Parathyroid adenoma (tissue), 2 donors: ENCODE results near the gene IZUMO1.

ENCODE experiments used
- H2AFZ ChIP-seq: fragments of 300-600 bp; sonication (generic); one replicate; pipeline ENCODE4 v1.7.0; 2017; ENCODE audit warnings: antibody characterized with exemption, mild to moderate bottlenecking
- H3K27ac ChIP-seq: fragments of 300-600 bp; sonication (generic); one replicate; pipeline ENCODE4 v1.7.0; 2017
- H3K27me3 ChIP-seq: fragments of 300-600 bp; sonication (generic); one replicate; pipeline ENCODE4 v1.7.0; 2017; ENCODE audit warnings: low read length; ENCODE audit not compliant: control insufficient read depth, insufficient read depth
- H3K36me3 ChIP-seq: fragments of 300-600 bp; sonication (generic); one replicate; pipeline ENCODE4 v1.7.0; 2017; ENCODE audit warnings: low read length; ENCODE audit not compliant: control insufficient read depth, insufficient read depth
- H3K4me1 ChIP-seq: fragments of 300-600 bp; sonication (generic); one replicate; pipeline ENCODE4 v1.7.0; 2017; ENCODE audit warnings: control low read depth
- H3K4me2 ChIP-seq: fragments of 300-600 bp; sonication (generic); one replicate; pipeline ENCODE4 v1.7.0; 2017; ENCODE audit warnings: low read length
- H3K4me3 ChIP-seq: fragments of 300-600 bp; sonication (generic); one replicate; pipeline ENCODE4 v1.7.0; 2017; ENCODE audit warnings: low read depth, low read length
- H3K79me2 ChIP-seq: fragments of 300-600 bp; sonication (generic); one replicate; pipeline ENCODE4 v1.7.0; 2017; ENCODE audit warnings: control low read depth
- H3K9ac ChIP-seq: fragments of 300-600 bp; sonication (generic); one replicate; pipeline ENCODE4 v1.7.0; 2017; ENCODE audit warnings: mild to moderate bottlenecking
- H3K9me3 ChIP-seq: fragments of 300-600 bp; sonication (generic); one replicate; pipeline ENCODE4 v1.7.0; 2017; ENCODE audit warnings: low read length; ENCODE audit not compliant: control insufficient read depth
- TF ChIP-seq, protein P1 (sequence below): fragments of 300-600 bp; sonication (generic); IDR thresholded peaks from one replicate; pipeline ENCODE4 v1.7.0; 2017; ENCODE audit warnings: antibody characterized with exemption, mild to moderate bottlenecking
- donor health status: primary hyperparathyroidism.

Gene IZUMO1

DNA sequence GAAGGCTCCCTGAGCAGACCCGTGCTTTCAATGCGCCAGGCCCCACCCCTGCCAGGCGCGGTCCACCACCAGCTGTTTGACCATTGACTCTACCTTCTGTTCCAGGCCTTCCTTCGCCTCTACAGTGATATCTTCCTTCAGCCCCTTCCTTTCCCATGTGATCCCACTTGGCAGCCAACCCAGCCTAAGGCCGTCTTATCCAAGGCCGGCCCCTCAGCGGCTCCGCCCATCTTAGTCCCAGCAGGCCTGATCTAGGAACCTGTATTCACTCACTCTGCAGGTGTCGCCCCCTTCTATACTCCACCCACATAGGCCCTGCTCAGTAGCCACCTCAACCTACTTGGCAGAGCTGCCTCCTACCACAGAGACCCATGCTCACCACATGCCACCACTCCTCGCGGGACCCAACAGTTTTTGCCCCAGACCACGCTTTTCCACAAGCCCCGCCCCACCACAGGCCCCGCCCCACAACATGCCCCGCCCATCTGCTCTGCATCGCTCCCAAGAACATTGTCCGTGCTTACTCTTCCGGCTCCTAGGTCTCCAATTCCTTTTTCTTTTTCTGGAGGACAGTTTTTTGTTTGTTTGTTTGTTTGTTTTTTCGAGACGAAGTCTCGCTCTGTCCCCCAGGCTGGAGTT, 9.2 kb downstream of the IZUMO1 start:
- no peaks in the 10 kb centered on the region for H3K36me3 ChIP-seq
- H3K4me3 ChIP-seq, result no peak overlapping the region
- no peak overlapping the region for H3K9ac ChIP-seq
- H3K4me1 ChIP-seq, result no peaks in the 10 kb centered on the region
- H2AFZ ChIP-seq, result no peak overlapping the region
- no peaks in the 10 kb centered on the region for H3K27me3 ChIP-seq
- no peak overlapping the region for H3K27ac ChIP-seq
- H3K9me3 ChIP-seq, result no peaks in the 10 kb centered on the region
- H3K79me2 ChIP-seq, result no peaks in the 10 kb centered on the region
- H3K4me2 ChIP-seq, result no peak overlapping the region
- TF ChIP-seq, protein P1, sequence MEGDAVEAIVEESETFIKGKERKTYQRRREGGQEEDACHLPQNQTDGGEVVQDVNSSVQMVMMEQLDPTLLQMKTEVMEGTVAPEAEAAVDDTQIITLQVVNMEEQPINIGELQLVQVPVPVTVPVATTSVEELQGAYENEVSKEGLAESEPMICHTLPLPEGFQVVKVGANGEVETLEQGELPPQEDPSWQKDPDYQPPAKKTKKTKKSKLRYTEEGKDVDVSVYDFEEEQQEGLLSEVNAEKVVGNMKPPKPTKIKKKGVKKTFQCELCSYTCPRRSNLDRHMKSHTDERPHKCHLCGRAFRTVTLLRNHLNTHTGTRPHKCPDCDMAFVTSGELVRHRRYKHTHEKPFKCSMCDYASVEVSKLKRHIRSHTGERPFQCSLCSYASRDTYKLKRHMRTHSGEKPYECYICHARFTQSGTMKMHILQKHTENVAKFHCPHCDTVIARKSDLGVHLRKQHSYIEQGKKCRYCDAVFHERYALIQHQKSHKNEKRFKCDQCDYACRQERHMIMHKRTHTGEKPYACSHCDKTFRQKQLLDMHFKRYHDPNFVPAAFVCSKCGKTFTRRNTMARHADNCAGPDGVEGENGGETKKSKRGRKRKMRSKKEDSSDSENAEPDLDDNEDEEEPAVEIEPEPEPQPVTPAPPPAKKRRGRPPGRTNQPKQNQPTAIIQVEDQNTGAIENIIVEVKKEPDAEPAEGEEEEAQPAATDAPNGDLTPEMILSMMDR, result no peak

DNA sequence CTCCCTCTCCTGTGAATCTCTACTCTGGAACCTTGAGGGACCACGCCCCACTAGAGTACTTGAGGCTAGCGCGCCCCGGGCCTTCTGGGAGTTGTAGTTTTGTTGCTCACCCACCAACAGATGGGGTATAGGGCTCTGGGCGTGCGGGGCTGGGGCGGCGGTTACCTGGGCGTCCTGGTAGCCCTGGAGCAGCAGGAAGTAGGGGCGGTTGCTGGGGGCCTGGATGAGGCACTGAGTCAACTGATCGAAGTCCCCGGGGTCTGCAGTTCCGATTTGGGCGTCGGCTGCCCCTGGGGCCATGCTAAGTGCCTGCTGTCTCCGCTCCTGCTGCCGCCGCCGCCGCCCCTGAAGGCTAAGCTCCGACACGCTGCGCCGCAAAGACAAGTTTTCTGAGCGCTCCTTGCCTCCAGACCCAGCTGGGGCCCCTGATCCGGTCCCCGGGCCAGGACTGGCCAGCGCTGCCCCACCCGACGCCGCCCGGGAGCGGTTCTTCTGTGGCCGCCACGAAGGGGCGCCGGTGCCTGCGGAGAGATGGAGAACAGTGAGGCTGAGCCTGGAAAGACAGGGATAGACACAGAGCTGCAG, 11.6 kb downstream of the IZUMO1 start:
- H3K27me3 ChIP-seq, result no peaks in the 10 kb centered on the region
- no peak overlapping the region for H3K27ac ChIP-seq
- H3K4me3 ChIP-seq, result no peak overlapping the region
- no peaks in the 10 kb centered on the region for H3K4me1 ChIP-seq
- no peaks in the 10 kb centered on the region for H3K79me2 ChIP-seq
- TF ChIP-seq, protein P1, result no peak
- H3K36me3 ChIP-seq, result no peaks in the 10 kb centered on the region
- no peaks in the 10 kb centered on the region for H3K9me3 ChIP-seq
- H3K9ac ChIP-seq, result no peak overlapping the region
- H2AFZ ChIP-seq, result peak overlapping the region; percentile 45
- peak overlapping the region; percentile 18 for H3K4me2 ChIP-seq

DNA sequence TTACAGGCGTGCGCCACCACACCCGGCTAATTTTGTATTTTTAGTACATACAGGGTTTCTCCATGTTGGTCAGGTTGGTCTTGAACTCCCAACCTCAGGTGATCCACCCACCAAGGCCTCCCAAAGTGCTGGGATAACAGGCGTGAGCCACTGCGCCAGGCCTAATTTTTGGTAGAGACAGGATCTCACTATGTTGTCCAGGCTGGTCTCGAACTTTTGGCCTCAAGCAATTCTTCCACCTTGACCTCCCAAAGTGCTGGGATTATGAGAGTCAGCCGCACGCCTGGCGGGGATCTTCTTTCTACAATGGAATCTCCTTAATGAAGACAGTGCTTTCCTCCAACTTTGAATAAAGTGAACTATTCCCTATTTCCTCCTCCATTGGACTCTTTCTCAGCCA, 12.1 kb downstream of the IZUMO1 start:
- TF ChIP-seq, protein P1, result no peak
- Histone ChIP-seq H3K4me1 (no peaks in the 10 kb centered on the region), H3K9ac (no peak overlapping the region), H3K27ac (no peak overlapping the region), H2AFZ (no peak overlapping the region), H3K4me3 (no peak overlapping the region), H3K79me2 (no peaks in the 10 kb centered on the region), H3K4me2 (peak overlapping the region; percentile 18), H3K36me3 (no peaks in the 10 kb centered on the region), H3K9me3 (no peaks in the 10 kb centered on the region), H3K27me3 (no peaks in the 10 kb centered on the region)

DNA sequence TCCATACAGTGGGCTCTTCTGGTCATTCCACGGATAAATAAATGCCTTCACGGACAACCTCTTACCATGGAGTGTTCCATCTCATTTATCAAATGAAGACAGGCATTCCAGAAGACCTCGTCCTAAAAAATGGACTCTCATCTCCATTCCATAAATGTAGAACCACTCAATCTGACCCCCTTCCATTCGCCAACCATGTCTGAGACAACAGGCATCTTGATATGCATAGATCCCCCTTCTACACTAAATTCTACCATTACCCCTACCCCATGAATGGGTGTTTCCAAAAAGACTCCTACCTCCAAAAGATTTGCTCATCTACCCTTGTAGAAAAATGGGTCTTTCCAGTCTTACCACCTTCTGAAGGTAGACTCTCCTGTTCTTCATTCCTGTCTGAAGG, 15.3 kb downstream of the IZUMO1 start:
- Histone ChIP-seq H3K4me1 (no peaks in the 10 kb centered on the region), H3K79me2 (no peaks in the 10 kb centered on the region), H3K27me3 (no peaks in the 10 kb centered on the region), H2AFZ (no peak overlapping the region), H3K36me3 (no peaks in the 10 kb centered on the region), H3K4me2 (no peak overlapping the region), H3K9ac (no peak overlapping the region), H3K4me3 (no peak overlapping the region), H3K27ac (no peak overlapping the region), H3K9me3 (no peaks in the 10 kb centered on the region)
- TF ChIP-seq, protein P1, result no peak
